ENCODE data around the gene WDR38.
"Not testable (repeated sequence)": the region's sequence is repeated elsewhere in the genome, so short reads cannot be mapped to it uniquely, and the experiment has no call there.

Gene WDR38

GRCh38 chr9:124834591-124834990 lies 18.7 kb upstream of the WDR38 start:
- DNase-seq: no peak

GRCh38 chr9:124835026-124835557 lies 18.2 kb upstream of the WDR38 start:
- peak; percentile 10 for DNase-seq

GRCh38 chr9:124838132-124838531 lies 15.1 kb upstream of the WDR38 start:
- DNase-seq: not testable (repeated sequence)

GRCh38 chr9:124838567-124839275 lies 14.5 kb upstream of the WDR38 start:
- DNase-seq: not testable (repeated sequence)

GRCh38 chr9:124839612-124840299 lies 13.5 kb upstream of the WDR38 start:
- DNase-seq: no peak

- DNase-seq: no peak
Measured at GRCh38 chr9:124840300-124840833, 12.9 kb upstream of the WDR38 start.

- DNase-seq: no peak
Measured at GRCh38 chr9:124841075-124841821, 12.0 kb upstream of the WDR38 start.

- DNase-seq: no peak
Measured at GRCh38 chr9:124843456-124844034, 9.7 kb upstream of the WDR38 start.

GRCh38 chr9:124844291-124844690 lies 9.0 kb upstream of the WDR38 start:
- DNase-seq: no peak

- not testable (repeated sequence) for DNase-seq
Measured at GRCh38 chr9:124846467-124846866, 6.8 kb upstream of the WDR38 start.

GRCh38 chr9:124846969-124847368 lies 6.3 kb upstream of the WDR38 start:
- DNase-seq: no peak

- DNase-seq: no peak
Measured at GRCh38 chr9:124849801-124850200, 3.5 kb upstream of the WDR38 start.

- DNase-seq: no peak
Measured at GRCh38 chr9:124852121-124852828, 985 bp upstream of the WDR38 start.

GRCh38 chr9:124853605-124854143 lies 414 bp downstream of the WDR38 start:
- DNase-seq: no peak

GRCh38 chr9:124854161-124854560 lies 901 bp downstream of the WDR38 start:
- no peak for DNase-seq

- no peak for DNase-seq
Measured at GRCh38 chr9:124854822-124855221, 1.6 kb downstream of the WDR38 start.

GRCh38 chr9:124855566-124855943 lies 2.3 kb downstream of the WDR38 start:
- DNase-seq: no peak

GRCh38 chr9:124855944-124856765 lies 2.9 kb downstream of the WDR38 start:
- DNase-seq: no peak

- DNase-seq: no peak
Measured at GRCh38 chr9:124857533-124858162, 4.4 kb downstream of the WDR38 start.

GRCh38 chr9:124858330-124859046 lies 5.2 kb downstream of the WDR38 start:
- DNase-seq: no peak

All from NCI-H748 treated with DMSO at 0.1 percent for 48 hours (cell line).